Prostate gland (tissue), 2 donors: ENCODE data around the gene LANCL2. TPM values are rescaled to one million over a fixed set of nuclear protein-coding genes. Genes with fewer than 3 reads are reported as not detected.

ENCODE experiments used
- DNase-seq: peaks from one replicate; pipeline ENCODE4 v3.0.0-alpha.2; 2019; ENCODE audit warnings: low spot score
- H3K27ac ChIP-seq, 2 donors: fragments of 200-600 bp; sonication (generic); 2 replicates each; pipeline ENCODE4 v1.5.1; 2017 to 2019
- H3K27me3 ChIP-seq: fragments of 200-600 bp; sonication (generic); replicated peaks from 2 replicates; pipeline ENCODE4 v1.5.1; 2019; ENCODE audit not compliant: insufficient read depth
- H3K36me3 ChIP-seq, 2 donors: fragments of 200-600 bp; sonication (generic); 1 replicate in 1 of 2; 2 replicates in 1 of 2; pipeline versions ENCODE4 v1.5.1 to v1.8.1; 2017 to 2019
- H3K4me1 ChIP-seq: fragments of 200-600 bp; sonication (generic); replicated peaks from 2 replicates; pipeline ENCODE4 v1.5.1; 2019
- H3K4me3 ChIP-seq, 2 donors: fragments of 200-600 bp; sonication (generic); 2 replicates each; pipeline ENCODE4 v1.5.1; 2017 to 2019
- H3K9me3 ChIP-seq: fragments of 200-600 bp; sonication (generic); 2 replicates; pipeline ENCODE4 v1.5.1; 2017
- POLR2A ChIP-seq: fragments of 450-650 bp; IDR thresholded peaks from one replicate; pipeline ENCODE4 v1.6.1; 2016; ENCODE audit warnings: antibody characterized with exemption, mild to moderate bottlenecking
- POLR2AphosphoS5 ChIP-seq: sonication (generic); formaldehyde crosslinking; IDR thresholded peaks from one replicate; pipeline ENCODE4 v1.6.1; 2017; ENCODE audit warnings: antibody characterized with exemption
- WGBS: methylation state at CpG from one replicate; pipeline ENCODE4 v1.1.5; 2018; 5-methylcytosine and 5-hydroxymethylcytosine counted together
- intact Hi-C: fragments of 100-400 bp; cut with DNase I; formaldehyde crosslinking; loops from one replicate; pipeline ENCODE4 v1.14.2; 2022
- total RNA-seq, 2 donors: library from RNA; depleted of rRNA; stranded (reverse); fragments of >200 nt; gene quantifications; one replicate each; pipeline ENCODE4 v1.1.0, GENCODE V29; 2016
- TF ChIP-seq, protein P1 (sequence below), 4 experiments: fragments of 200-600 bp in 2 of 4; fragments of 450-650 bp in 2 of 4; sonication (generic) in 2 of 4; IDR thresholded peaks; 1 replicate in 3 of 4; 2 replicates in 1 of 4; pipeline ENCODE4 v1.5.1; 2016 to 2019; ENCODE audit warnings: antibody characterized with exemption in 4 of 4, mild to moderate bottlenecking in 2 of 4, moderate library complexity in 2 of 4

The LANCL2 gene
- total RNA-seq, 2 donors from 2014 or later, result 17.7 to 26.9 TPM

DNA sequence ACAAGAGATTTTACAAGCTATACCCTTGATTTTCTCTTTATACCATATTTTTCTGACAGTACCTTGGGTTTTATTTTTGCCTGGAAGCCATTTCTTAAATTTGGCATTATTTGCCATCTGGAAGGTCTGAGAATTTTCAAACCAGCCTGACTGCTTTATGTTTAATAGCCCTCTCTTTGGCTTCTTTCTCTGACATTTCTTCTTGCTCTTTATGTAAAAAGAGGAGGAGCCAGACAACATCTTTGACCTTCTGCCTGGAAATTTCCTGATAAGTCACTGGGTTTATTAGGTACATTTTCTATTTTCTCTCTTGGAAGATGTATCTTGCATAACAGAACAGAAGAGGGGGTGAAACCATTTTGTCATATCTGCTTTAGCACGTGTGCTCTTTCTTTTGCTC, 79.6 kb downstream of the LANCL2 start:
- H3K36me3 ChIP-seq, result no peaks in the 10 kb centered on the region
- WGBS, result 17% methylated on average over 1 of the region's 1 CpG
- DNase-seq, result no peak
- H3K4me3 ChIP-seq, result no peak overlapping the region
- H3K4me1 ChIP-seq, result no peaks in the 10 kb centered on the region
- TF ChIP-seq POLR2AphosphoS5 (peak; percentile 57), POLR2A (no peak)
- TF ChIP-seq, protein P1, sequence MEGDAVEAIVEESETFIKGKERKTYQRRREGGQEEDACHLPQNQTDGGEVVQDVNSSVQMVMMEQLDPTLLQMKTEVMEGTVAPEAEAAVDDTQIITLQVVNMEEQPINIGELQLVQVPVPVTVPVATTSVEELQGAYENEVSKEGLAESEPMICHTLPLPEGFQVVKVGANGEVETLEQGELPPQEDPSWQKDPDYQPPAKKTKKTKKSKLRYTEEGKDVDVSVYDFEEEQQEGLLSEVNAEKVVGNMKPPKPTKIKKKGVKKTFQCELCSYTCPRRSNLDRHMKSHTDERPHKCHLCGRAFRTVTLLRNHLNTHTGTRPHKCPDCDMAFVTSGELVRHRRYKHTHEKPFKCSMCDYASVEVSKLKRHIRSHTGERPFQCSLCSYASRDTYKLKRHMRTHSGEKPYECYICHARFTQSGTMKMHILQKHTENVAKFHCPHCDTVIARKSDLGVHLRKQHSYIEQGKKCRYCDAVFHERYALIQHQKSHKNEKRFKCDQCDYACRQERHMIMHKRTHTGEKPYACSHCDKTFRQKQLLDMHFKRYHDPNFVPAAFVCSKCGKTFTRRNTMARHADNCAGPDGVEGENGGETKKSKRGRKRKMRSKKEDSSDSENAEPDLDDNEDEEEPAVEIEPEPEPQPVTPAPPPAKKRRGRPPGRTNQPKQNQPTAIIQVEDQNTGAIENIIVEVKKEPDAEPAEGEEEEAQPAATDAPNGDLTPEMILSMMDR (IDR thresholded peaks at IDR 0.05), result no peak
- H3K27me3 ChIP-seq, result no peaks in the 10 kb centered on the region
- H3K9me3 ChIP-seq, result no peaks in the 10 kb centered on the region
- peak overlapping the region; percentile 36 to 51 for H3K27ac ChIP-seq
- intact Hi-C loops, result no loop called here

DNA sequence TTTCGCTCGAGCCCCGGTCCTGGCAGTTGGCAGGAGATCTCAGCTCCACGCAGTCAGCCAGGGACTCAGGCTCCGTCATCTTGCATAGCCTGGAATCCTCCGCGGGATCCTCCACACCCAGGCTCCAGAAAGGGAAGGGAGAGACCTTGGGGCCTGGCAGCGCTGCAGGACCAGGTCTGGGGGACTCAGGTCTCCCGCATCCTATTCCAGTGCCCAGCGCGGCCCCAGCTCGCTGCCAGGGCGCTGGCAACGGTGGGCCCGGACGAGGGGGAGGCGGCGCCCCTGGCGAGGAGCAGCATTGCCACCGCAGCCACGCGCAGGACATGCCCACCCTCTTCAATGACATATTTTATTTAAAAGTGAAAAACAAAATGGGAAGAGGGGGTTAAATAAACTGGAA, 83.4 kb downstream of the LANCL2 start:
- TF ChIP-seq POLR2A, result no peak
- no peak for TF ChIP-seq POLR2AphosphoS5
- TF ChIP-seq, protein P1 (IDR thresholded peaks at IDR 0.05), result no peak
- intact Hi-C loops, result no loop called here
- no peak for DNase-seq
- Histone ChIP-seq H3K36me3 (no peaks in the 10 kb centered on the region), H3K27me3 (no peaks in the 10 kb centered on the region), H3K4me3 (no peak overlapping the region), H3K27ac (no peak overlapping the region), H3K4me1 (no peaks in the 10 kb centered on the region), H3K9me3 (no peaks in the 10 kb centered on the region)
- WGBS, result 80% methylated on average over 22 of the region's 22 CpGs

DNA sequence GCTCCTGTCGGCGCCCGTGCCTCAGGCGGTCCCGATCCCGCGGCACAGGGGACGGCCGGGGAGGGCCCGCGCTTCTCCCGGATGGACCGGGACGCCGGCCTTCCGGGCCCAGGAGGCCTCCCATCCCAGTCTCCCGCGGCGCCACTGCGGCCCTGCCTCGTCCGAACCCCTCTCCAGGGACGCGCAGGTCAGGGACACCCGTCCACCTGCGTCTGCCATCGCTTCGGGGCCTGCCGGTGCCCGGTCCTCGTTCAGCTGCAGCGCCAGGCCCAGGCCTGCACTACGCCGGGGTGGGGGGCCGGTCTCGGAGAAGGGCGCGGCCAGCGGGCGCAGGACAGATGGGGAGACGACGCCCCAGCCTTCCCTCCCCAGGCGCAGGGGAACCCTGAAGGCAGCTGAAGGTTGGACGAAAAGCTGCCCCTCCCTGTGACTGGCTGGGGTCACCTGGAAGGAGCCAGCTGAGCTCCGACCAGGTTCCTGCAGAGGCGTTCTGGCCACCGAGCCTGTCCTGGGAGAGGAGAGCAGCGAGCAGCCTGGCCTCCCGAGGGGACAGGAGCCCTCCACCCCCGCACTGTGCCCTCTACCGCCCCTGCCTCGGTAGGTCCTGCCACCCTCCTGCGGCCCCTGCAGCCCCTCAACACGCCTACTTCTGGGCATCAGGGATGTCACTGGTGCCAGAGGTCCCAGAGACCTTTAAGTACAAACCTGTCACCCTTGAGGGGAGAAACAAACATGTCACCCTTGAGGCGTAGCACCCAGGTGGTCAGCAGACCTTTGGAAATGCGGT, 84.3 kb downstream of the LANCL2 start:
- no peaks in the 10 kb centered on the region for H3K36me3 ChIP-seq
- DNase-seq, result no peak
- H3K27ac ChIP-seq, result no peak overlapping the region
- H3K4me3 ChIP-seq, result no peak overlapping the region
- H3K4me1 ChIP-seq, result no peaks in the 10 kb centered on the region
- WGBS, result 53% methylated on average over 42 of the region's 56 CpGs
- TF ChIP-seq POLR2A (no peak), POLR2AphosphoS5 (no peak)
- TF ChIP-seq, protein P1 (IDR thresholded peaks at IDR 0.05), result no peak
- no peaks in the 10 kb centered on the region for H3K9me3 ChIP-seq
- intact Hi-C loops, result no loop called here
- H3K27me3 ChIP-seq, result no peaks in the 10 kb centered on the region

DNA sequence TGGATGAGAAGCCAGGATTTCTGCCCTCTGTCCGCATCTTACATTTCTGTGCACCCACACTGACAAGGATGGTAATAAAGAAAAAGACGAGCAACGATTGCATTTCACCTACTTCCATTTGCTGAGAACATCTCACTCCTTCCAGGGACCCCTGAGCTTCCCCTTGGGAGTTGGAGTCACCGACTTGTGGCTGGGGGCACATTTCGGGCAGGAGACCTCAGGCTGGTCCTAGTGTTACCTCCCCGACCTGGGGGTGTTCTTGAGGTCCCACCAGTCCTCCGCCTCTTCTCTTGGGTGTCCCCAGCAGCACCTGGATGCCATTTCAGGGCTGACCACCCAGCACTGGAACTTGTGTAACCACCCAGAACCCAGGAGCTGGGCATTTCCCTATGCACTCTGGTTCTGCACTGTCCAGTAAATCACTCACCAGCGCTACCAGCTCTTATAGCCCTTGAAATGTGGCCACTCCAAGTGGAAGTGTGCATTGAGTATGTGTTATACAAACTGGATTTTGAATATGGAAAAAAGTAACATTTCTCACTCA, 84.9 kb downstream of the LANCL2 start:
- no peaks in the 10 kb centered on the region for H3K9me3 ChIP-seq
- no peaks in the 10 kb centered on the region for H3K36me3 ChIP-seq
- WGBS, result 98% methylated on average over 8 of the region's 8 CpGs
- TF ChIP-seq POLR2AphosphoS5 (no peak), POLR2A (no peak)
- TF ChIP-seq, protein P1 (IDR thresholded peaks at IDR 0.05), result no peak
- no peaks in the 10 kb centered on the region for H3K27me3 ChIP-seq
- intact Hi-C loops, result no loop called here
- DNase-seq, result no peak
- H3K4me1 ChIP-seq, result no peaks in the 10 kb centered on the region
- H3K27ac ChIP-seq, result no peak overlapping the region
- no peak overlapping the region for H3K4me3 ChIP-seq

DNA sequence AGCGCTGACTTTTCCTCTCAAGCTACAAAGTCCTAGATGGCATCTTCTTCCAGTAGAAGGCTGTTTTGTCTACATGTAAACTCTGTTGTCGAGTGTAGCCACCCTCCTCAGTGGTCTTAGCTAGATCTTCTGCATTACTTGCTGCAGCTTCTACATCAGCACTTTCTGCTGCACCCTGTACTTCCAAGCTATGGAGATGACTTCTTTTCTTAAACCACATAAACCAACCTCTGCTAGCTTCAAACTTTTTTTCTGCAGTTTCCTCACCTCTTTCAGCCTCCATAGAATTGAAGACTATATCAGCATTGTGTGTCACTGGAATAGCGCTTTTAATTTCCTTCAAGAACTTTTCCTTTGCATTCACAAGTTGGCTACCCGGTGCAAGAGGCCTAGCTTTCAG, 87.8 kb downstream of the LANCL2 start:
- Histone ChIP-seq H3K36me3 (no peaks in the 10 kb centered on the region), H3K27me3 (no peaks in the 10 kb centered on the region), H3K27ac (no peak overlapping the region), H3K4me1 (no peaks in the 10 kb centered on the region), H3K4me3 (no peak overlapping the region), H3K9me3 (no peaks in the 10 kb centered on the region)
- TF ChIP-seq POLR2A (no peak), POLR2AphosphoS5 (no peak)
- TF ChIP-seq, protein P1 (IDR thresholded peaks at IDR 0.05), result no peak
- DNase-seq, result no peak
- WGBS, result 94% methylated on average over 4 of the region's 4 CpGs
- intact Hi-C loops, result no loop called here
